Measurements from ENCODE around the gene CDK5R1.

DNA sequence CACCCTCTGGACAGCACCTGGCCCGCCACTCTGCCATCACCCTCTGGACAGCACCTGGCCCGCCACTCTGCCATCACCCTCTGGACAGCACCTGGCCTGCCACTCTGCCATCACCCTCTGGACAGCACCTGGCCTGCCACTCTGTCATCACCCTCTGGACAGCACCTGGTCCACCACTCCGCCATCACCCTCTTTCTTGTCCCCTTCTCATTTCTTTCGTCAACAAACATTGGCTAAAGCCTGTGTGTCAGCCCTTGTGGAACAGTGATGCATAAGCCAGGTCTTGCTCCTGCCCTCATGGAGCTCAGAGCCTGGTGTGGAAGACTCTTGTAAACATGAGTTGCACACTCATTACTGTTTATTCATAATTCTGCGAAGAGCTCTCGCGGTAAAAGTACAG, 31.2 kb downstream of the CDK5R1 start:
- TF ChIP-seq, protein P1, sequence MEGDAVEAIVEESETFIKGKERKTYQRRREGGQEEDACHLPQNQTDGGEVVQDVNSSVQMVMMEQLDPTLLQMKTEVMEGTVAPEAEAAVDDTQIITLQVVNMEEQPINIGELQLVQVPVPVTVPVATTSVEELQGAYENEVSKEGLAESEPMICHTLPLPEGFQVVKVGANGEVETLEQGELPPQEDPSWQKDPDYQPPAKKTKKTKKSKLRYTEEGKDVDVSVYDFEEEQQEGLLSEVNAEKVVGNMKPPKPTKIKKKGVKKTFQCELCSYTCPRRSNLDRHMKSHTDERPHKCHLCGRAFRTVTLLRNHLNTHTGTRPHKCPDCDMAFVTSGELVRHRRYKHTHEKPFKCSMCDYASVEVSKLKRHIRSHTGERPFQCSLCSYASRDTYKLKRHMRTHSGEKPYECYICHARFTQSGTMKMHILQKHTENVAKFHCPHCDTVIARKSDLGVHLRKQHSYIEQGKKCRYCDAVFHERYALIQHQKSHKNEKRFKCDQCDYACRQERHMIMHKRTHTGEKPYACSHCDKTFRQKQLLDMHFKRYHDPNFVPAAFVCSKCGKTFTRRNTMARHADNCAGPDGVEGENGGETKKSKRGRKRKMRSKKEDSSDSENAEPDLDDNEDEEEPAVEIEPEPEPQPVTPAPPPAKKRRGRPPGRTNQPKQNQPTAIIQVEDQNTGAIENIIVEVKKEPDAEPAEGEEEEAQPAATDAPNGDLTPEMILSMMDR (IDR thresholded peaks at IDR 0.05): no peak
- TF ChIP-seq EP300 (IDR thresholded peaks at IDR 0.05) (no peak), POLR2A (IDR thresholded peaks at IDR 0.05) (no peak)
